ENCODE results near the gene ATP8B3.
"Not testable (repeated sequence)": the region's sequence is repeated elsewhere in the genome, so short reads cannot be mapped to it uniquely, and the experiment has no call there.

ATP8B3 gene

DNA sequence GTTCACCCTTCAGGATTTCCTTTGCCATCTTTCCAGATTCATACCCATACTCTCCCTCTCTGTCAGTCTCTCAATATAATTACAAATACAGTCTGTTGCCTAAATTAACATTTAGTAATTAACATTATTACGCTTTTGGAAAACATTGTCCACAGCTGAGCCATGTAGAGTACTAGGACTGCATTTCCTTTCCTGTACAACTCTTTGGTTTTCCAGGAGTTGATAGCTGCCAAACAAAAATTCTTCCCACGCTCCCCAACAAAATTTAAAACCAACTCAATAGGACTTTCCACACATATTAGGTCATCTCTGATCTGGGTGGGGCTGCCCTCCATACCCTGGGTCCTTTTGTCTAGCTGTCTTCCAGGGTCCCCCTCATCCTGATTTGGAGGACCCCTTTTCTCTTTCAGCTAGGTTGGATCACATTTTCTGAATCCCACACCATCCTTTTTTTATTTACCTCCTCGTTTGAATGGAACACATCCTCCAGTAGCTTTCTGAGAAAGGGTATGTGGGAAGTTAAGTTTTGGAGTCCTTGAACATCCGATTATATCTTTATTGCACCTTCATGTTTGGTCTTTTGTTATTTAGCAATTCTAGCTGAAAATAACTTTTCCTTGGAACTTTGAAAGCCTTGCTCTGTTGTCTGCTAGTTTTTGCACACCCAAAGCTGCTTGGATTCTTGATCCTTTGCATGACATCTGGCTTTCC, 41.1 kb downstream of the ATP8B3 start:
- DNase-seq (ENCODE audit: low read depth): no peak

DNA sequence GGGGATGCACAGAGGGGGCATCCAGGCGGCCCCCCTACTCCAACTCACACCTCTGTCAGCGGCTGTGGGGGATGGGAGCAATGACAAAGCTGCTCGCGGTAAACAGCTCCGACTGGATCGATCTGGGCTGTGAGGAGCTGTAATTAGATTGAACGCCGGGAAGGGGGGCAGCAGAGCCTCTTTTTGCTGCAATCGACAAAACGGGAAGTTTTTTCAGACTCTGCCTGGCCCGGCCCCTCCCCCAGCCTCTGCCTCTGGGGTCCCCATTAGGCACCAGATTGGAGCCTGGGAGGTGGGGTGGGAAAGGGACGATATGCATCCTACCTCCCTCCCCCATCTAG, 42.5 kb downstream of the ATP8B3 start:
- DNase-seq (ENCODE audit: low read depth): no peak

DNA sequence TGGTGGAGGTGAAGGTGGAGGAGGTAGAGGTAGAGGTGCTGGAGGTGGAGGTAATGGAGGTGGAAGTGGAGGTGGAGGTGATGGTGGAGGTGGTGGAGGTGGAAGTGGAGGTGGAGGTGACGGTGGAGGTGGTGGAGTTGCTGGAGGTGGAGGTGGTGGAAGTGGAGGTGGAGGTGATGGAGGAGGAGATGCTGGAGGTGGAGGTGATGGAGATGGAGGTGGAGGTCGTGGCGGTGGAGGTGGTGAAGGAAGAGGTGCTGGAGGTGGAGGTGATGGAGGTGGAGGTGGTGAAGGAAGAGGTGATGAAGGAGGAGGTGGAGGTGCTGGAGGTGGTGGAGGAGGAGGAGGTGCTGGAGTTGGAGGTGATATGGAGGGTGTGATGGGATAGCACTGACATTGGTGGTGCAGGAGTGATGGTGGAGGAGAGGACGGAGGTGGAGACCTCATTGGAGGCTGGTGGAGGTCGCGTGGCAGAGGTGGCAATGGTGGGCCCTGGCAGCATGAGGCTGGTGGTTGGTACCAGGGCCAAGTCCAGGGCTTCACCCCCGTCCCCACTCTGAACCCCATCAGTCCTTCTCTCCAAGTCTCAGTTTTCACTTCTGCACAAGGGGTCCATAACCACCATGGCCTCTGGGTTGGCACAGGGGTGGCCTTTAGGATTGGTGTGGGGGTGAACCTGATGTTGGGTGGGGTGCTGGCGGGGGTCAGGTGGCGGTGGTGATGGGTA, 43.0 kb downstream of the ATP8B3 start:
- no peak for DNase-seq (ENCODE audit: low read depth)

DNA sequence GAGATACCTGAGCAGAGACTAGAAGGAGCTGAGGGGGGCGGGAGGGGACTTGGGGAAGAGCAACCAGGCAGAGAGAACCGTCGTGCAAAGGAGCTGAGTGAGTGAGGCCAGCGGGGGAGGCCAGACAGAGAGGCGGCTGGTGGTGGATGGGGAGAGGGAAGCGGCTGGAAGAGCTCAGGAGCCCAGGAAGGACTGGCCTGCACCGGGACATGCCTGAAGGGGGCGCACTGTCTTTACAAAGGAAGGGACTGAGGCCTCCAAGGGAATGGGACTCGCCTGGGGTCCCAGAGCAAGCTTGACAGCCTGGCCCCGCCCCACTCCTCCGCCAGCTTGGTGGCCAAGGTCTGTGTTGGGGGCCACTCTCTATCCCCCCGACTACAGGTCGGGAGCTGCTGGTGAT, 43.8 kb downstream of the ATP8B3 start:
- DNase-seq (ENCODE audit: low read depth): no peak

DNA sequence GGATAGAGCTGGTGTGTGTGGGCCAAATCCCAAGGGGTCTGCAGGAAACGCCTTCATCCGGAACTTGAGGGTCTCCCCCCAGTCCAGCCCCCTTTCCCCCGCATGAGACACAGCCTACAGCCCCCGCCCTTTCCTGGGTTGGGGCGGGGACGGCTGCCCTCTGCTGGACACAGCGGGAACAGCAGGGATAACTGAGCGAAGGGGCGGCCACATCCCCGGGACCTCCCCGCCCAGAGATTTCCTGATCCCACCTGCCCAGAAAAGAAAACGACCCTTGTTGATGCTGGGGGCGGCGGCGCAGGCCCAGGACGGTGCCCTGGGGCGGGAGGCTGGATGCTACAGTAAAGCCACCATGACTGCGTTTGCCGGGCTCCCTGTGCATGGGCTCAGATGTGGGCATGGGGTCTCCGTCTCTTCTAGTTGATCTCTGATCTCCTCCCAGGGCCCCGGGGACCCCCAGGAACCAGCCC, 44.6 kb downstream of the ATP8B3 start:
- peak; percentile 56 for DNase-seq (ENCODE audit: low read depth)

DNA sequence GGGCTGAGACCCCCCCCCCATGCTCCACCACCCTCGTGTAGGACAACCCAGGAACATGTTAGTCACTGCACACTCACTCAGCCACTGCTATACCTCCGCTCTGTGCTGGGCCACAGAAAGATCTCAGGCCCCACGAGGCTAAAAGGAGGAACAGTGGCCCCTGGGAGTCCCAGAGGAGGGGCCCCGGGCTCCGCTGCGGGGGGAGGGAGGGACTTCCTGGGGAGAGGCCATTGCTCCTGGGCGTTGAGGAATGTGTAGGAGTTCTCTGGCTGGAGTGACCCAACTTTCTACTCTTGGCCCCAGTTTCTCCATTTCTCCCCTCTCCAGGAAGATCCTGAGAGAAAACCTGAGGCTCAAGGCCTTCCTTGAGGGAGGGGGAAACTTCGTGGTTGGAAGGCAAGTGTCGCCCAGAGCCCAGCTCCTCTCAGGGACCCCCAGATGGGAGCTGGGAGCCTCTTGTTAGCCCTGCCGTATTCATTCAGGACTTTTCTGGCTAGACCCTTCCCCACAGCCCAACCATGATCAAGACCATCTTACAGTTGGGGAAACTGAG, 45.2 kb downstream of the ATP8B3 start:
- no peak for DNase-seq (ENCODE audit: low read depth)

DNA sequence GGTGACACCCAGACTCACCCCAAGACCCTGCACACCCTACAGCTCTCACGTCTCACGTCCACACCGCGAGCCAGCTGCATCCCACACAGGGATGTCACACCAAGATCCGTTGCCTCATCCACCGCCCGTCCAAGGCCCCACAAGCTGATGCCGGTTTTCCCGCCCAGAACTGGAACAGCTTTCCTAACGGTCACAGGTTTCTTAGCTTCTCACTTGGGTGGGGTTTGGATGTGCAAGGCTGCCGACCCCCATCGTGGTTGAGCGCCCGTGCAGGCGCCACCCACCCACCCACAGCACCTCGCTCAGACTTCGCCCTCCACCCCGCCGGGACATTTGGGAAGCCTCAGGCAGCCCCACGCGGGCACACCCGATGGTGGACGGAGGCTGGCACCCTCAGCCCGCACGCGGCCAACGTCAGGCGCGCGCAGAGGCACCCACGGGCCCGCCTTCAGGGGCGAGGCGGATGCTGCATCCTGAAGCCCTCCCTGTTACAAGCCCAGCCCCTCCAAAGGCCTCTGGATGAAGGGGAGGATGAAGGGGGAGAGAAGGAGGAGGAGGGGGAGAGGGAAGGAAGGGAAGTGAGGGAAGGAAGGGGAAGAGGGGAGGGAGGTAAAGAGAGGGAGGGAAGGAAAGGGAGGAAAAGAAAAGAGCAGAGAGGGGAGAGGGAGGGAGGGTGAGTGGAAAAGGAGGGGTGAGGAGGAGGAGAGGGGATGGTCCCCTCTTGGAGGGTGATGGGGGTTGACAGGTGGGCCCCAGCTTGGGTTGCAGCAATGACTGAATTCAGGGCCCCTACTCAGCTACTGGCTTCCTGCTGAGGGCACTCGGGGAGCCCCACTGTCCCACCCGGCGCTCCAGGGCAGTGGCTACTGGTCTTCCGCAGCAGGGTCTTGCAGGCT, 45.9 kb downstream of the ATP8B3 start:
- DNase-seq (ENCODE audit: low read depth): no peak

DNA sequence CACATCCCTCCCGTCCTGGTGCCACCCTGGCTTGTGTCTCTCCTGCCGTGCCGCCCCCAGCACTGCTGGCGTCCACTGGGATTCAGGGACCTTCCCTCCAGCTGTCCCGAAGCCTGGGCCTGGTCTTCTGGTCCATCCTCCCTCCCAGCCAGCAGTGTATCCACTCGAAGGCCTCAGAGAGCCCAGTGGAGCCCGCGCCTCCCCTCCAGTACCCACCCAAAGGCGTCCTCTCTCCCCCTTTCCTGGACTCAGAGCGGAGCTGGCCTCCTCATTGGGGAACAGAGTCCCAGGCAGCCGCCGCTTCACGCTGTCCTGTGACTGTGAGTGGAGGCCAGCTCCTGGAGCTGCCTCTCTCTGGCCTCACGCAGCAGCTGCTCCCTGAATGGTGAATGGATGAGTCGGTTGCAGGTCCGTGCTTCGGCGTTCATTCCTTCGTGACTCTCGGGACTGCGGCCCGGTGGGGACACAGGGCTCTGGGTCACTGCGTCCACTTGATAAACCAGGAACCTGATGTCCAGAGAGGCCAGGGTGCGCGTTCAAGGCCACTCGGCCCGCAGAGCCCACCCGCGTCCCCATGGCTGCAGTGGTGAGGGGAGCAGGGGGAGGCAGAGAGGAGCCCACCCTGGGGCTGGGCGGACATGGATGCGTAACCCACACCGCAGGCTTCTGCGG, 46.7 kb downstream of the ATP8B3 start:
- no peak for DNase-seq (ENCODE audit: low read depth)

DNA sequence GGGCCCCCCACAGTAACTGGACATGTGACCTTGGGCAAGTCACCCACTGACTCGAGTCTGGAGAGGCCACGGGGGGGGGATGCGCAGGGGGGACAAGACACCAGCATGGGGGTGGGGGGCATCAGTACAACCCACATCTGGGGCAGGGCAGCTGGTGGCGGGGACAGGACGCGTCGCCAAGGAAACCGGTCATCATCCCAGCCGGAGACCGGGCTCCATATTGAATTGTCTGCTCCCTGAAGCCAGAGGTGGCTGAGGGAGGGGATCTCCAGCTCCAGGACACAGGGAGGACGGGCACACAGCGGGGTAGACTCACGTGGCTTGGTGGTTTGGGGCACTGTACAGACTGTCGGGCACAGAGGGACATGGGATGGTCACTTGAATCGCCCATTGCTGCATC, 47.3 kb downstream of the ATP8B3 start:
- DNase-seq (ENCODE audit: low read depth): no peak

DNA sequence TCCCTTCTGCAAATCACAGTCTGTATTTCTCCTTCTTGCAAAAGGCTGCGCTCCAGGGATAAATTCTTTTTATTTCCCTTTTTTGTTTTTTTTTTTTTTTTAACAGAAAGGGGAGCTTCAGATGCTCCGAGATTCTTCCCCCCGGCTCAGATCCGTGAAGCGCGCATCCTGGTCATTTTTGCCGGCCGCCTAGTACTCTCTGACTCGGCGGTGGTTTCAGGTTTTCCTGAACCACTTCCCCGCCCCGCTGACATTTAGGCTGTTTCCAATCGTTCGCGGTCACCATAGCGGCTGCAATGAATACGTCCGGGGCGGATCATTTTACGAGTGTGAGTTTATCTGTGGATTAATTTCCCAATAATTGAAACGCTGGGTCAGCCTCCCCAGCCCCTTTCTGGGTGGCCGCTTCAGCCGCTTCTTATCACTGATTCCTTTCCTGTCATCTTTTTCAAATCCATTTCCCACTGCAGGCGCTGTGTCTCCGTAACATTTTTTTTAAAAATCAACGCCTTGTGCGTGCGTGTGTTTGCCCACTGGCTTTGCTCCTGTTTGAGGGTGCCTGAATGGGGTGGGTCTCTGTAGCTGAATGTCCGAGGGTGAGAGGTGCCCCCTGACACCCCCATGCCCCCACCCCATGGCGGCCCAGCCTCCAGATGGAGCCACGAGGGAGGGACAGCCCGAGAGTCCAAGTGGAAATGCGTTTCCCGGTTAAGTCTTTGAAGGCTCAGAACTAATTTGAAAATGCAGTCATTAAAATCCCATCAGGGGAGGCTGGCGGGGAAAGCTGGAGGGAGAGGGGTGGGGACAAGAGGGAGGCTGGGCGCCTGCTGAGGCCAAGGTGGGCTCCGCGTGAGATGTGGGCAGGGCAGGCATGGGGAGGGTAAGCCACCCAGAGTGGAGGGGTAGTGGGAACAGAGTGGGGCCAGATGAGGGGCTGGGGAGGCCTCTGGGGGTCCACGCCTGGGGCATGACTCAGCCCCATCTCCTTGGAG, 48.1 kb downstream of the ATP8B3 start:
- DNase-seq (ENCODE audit: low read depth): no peak

DNA sequence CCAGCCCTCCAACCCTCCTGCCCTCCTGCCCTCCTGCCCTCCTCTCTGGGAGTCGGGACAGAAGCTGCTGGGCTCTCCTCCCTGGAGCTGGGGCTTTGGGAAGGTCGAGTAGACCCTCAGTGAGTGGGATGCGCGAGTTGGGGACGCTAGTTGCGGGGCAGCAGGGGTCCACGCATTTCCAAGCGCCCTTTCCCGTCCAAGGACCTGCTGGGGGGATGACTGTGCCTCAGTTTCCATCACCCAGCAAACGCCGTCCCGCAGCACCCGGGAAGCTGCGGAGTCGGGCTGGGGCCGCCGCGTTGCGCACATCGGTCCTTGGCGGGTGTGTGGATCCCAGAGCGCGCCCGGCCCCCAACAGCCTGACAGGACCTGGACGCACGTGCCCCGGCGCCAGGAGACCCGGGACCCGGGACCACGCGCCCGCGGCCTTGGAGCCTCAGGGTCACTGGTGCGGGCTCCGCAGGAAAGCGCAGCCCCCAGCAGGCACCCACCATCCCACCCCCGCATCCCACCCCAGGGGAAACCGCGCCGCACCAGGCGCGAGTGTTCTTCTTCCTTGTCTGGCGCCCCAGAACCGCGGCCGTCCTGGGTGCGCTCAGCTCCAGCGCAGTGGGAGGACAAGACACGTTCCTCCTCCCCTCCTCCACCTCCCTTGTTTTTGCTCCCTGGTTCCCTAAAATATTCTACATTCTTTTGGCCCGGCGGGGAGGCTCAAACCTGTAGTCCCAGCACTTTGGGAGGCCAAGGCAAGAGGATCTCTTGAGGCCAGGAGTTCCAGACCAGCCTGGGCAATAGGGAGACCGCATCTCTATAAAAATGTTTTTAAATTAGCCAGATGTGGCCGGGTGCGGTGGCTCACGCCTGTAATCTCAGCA, 49.6 kb downstream of the ATP8B3 start:
- no peak for DNase-seq (ENCODE audit: low read depth)

DNA sequence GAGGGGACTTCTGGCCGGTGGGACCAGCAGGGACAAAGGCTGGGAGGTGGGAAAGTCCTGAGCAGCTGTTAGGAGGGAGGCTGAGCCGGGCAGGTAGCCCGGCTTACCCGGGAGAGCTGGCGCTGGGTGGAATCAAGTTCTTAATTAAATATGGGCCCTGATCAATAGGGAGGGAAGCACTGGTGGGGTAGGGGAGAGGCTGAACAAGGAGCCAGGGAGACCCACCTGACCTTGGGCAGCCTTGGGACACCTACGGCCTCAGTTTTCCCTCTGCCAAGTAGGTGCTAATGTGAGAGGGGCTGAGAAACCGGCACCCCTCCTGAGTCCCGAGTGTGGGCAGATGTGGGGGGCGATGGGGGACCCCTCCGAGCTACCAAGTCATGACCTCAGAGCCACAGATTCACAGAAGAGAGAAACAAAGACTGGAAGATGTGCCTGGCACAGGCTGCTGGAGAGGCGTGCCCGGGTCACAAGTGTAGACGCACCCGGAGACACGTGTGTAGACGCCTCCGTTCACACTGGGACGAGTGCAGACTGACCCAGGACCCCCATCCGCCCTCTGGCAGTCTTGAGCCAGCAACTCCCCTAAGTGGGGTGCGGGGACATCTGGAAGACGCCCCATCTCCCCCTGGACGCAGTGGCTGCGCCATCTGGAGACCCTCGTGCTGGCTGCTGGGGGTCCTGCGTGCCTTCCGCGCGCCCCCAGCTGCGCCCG, 50.4 kb downstream of the ATP8B3 start:
- no peak for DNase-seq (ENCODE audit: low read depth)

DNA sequence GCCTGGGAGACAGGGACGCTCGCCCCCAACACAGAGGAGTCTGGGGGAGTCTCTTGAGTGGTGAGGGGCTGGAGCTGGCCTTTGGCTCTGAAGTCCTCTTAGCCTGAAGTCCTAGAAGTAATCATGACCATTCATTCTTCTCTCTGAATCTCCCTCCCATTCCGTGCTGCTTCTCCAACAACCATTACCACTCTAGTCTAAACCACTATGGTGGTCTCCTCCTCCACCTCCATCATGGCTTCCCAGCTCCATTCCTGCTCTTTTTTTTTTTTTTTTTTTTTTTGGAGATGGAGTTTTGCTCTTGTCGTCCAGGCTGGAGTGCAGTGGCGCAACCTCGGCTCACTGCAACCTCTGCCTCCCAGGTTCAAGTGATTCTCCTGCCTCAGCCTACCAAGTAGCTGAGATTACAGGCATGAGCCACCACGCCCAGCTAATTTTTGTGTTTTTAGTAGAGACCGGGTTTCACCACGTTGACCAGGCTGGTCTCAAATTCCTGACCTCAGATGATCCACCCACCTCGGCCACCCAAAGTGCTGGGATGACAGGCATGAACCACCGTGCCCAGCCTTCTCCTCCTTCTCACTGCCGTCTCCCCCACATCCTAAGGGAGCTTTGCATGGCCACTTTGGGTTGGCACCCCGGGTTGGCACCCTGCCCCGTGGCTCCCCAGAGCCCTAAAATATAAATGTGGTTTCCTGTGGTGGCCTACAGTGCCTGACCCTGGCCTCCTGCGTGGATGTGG, 51.1 kb downstream of the ATP8B3 start:
- DNase-seq (ENCODE audit: low read depth): not testable (repeated sequence)

DNA sequence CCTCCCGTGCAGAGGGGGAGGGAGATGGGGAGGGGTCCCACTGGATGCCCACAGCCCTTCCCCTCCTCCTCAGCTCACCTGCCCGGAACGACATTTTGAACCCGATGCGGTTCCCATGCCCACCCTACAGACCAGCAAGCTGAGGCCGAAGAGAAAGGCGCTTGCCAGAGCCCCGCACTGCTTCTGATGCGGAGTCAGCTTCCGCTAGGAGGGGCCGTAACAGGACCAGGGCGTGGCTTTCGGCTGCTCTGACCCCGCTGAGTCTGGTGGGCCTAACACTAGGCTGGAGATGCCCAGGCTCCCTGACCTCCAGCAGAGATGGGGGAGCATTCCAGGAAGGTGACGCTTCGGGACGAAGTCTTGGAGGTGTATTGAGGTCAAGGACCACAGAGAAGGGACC, 52.1 kb downstream of the ATP8B3 start:
- DNase-seq (ENCODE audit: low read depth): no peak

DNA sequence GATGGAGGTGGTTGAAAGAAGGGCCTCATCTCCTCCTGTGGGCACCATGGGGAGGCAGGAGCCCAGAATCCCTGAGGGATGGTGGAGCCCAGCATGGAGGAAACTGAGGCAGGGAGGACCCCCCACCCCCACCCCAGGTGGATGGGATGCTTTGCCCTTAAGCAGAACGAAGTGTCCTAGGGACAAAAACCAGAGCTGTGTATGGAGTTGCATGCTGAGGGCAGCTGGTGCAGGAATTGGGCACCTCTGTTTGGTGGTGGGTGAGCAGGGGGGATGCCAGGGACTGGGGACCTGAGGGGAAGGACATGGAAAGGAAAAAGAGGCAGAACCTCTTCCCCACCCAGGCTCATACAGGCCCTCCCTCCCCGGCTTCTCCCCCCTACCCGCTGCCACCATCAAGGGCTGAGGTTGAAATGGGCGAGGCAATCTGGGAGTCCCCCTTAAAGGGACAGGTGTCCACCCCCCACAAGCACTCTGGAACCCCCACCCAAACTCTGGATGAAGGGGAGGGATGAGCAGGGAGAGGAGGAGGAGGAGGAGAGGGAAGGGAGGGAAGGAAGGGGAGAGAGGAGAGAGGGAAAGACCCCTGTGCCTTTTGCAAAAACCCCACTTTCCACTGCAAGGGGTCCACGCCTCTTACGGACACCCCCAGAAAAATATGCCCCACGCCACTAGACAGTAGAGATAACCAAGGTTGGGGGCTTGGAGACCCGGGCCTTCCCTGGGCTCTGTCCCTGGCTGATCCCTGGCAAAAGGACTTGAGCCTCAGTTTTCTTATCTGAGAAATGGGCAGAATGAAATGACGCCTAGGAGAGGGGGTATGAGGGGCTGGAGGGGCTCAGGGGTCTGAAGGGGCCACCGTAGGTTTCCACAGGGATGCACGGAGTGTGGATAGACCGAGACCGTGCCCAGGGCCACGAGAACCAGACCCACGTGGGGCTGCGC, 52.8 kb downstream of the ATP8B3 start:
- no peak for DNase-seq (ENCODE audit: low read depth)

DNA sequence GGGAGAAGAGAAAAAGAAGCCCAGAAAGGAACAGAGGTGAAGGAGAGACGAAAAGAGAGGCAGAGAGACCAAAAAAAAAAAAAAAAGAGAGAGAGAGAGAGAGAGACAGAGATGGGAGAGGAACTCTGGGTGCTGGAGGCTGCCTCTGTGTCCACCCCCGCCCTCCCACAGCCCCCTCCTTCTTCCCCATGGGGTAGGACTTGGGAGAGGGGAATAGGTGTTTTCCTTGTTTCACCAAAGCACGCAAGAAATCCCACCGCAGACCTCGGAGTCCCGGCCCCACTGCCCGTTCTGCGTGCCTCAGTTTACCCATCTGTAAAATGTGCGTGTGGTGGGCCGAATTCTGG, 53.9 kb downstream of the ATP8B3 start:
- no peak for DNase-seq (ENCODE audit: low read depth)
